ENCODE results near the gene ZNF77.

DNA sequence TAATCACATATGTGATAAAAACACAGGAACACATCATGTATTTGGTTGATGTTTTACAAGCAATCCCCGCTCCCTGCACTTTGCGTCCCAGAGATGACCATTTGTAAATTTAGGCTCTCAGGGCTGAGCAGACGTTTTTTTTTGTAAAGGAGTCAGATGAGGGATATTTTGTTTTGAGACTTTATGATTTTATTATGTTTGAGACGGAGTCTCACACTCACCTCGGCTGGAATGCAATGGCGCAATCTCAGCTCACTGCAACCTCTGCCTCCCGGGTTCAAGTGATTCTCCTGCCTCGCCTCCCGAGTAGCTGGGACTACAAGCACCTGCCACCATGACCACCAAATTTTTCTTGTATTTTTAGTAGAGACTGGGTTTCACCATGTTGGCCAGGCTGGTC, 34.0 kb upstream of the ZNF77 start:
- TF ChIP-seq, protein P1, sequence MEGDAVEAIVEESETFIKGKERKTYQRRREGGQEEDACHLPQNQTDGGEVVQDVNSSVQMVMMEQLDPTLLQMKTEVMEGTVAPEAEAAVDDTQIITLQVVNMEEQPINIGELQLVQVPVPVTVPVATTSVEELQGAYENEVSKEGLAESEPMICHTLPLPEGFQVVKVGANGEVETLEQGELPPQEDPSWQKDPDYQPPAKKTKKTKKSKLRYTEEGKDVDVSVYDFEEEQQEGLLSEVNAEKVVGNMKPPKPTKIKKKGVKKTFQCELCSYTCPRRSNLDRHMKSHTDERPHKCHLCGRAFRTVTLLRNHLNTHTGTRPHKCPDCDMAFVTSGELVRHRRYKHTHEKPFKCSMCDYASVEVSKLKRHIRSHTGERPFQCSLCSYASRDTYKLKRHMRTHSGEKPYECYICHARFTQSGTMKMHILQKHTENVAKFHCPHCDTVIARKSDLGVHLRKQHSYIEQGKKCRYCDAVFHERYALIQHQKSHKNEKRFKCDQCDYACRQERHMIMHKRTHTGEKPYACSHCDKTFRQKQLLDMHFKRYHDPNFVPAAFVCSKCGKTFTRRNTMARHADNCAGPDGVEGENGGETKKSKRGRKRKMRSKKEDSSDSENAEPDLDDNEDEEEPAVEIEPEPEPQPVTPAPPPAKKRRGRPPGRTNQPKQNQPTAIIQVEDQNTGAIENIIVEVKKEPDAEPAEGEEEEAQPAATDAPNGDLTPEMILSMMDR (IDR thresholded peaks at IDR 0.05), result no peak
- no peak for TF ChIP-seq POLR2A (IDR thresholded peaks at IDR 0.05)
